Measurements from ENCODE around the gene MAST4.

The MAST4 gene

GRCh38 chr5:66856041-66856805 is 260.0 kb downstream of the MAST4 start:
- Histone ChIP-seq H3K4me1 (ENCODE audit: control insufficient read depth, insufficient read depth, low read length) (no peaks in the 10 kb centered on the region), H3K9me3 (ENCODE audit: control insufficient read depth in 2 of 2, low read length in 2 of 2) (no peaks in the 10 kb centered on the region), H3K4me3 (ENCODE audit: low read length in 2 of 2) (no peak overlapping the region), H3K36me3 (ENCODE audit: control insufficient read depth in 2 of 2, insufficient read depth in 2 of 2, low read length in 2 of 2) (no peaks in the 10 kb centered on the region), H3K27me3 (ENCODE audit: control insufficient read depth in 1 of 2, insufficient read depth in 2 of 2, low read length in 2 of 2) (peaks cover 0 to 2% of the 10 kb centered on the region in 2 donors), H3K9ac (ENCODE audit: low read length in 2 of 2) (no peak overlapping the region), H3K27ac (ENCODE audit: low read length) (no peak overlapping the region)

GRCh38 chr5:66859526-66859925 is 263.3 kb downstream of the MAST4 start:
- Histone ChIP-seq H3K4me3 (ENCODE audit: low read length in 2 of 2) (no peak overlapping the region), H3K9ac (ENCODE audit: low read length in 2 of 2) (no peak overlapping the region), H3K27me3 (ENCODE audit: control insufficient read depth in 1 of 2, insufficient read depth in 2 of 2, low read length in 2 of 2) (peaks cover 0 to 4% of the 10 kb centered on the region in 2 donors), H3K9me3 (ENCODE audit: control insufficient read depth in 2 of 2, low read length in 2 of 2) (no peaks in the 10 kb centered on the region), H3K4me1 (ENCODE audit: control insufficient read depth, insufficient read depth, low read length) (no peaks in the 10 kb centered on the region), H3K27ac (ENCODE audit: low read length) (no peak overlapping the region), H3K36me3 (ENCODE audit: control insufficient read depth in 2 of 2, insufficient read depth in 2 of 2, low read length in 2 of 2) (no peaks in the 10 kb centered on the region)

- Histone ChIP-seq H3K27me3 (ENCODE audit: control insufficient read depth in 1 of 2, insufficient read depth in 2 of 2, low read length in 2 of 2) (peaks cover 0 to 4% of the 10 kb centered on the region in 2 donors), H3K9me3 (ENCODE audit: control insufficient read depth in 2 of 2, low read length in 2 of 2) (no peaks in the 10 kb centered on the region), H3K9ac (ENCODE audit: low read length in 2 of 2) (no peak overlapping the region), H3K27ac (ENCODE audit: low read length) (no peak overlapping the region), H3K4me1 (ENCODE audit: control insufficient read depth, insufficient read depth, low read length) (no peaks in the 10 kb centered on the region), H3K36me3 (ENCODE audit: control insufficient read depth in 2 of 2, insufficient read depth in 2 of 2, low read length in 2 of 2) (no peaks in the 10 kb centered on the region), H3K4me3 (ENCODE audit: low read length in 2 of 2) (no peak overlapping the region)
Measured at GRCh38 chr5:66860199-66860975, 264.2 kb downstream of the MAST4 start.

- Histone ChIP-seq H3K36me3 (ENCODE audit: control insufficient read depth in 2 of 2, insufficient read depth in 2 of 2, low read length in 2 of 2) (no peaks in the 10 kb centered on the region), H3K9me3 (ENCODE audit: control insufficient read depth in 2 of 2, low read length in 2 of 2) (no peaks in the 10 kb centered on the region), H3K9ac (ENCODE audit: low read length in 2 of 2) (no peak overlapping the region), H3K27ac (ENCODE audit: low read length) (no peak overlapping the region), H3K4me3 (ENCODE audit: low read length in 2 of 2) (no peak overlapping the region), H3K4me1 (ENCODE audit: control insufficient read depth, insufficient read depth, low read length) (no peaks in the 10 kb centered on the region), H3K27me3 (ENCODE audit: control insufficient read depth in 1 of 2, insufficient read depth in 2 of 2, low read length in 2 of 2) (peaks cover 0 to 4% of the 10 kb centered on the region in 2 donors)
Measured at GRCh38 chr5:66861402-66861801, 265.2 kb downstream of the MAST4 start.

GRCh38 chr5:66862020-66862419 is 265.8 kb downstream of the MAST4 start:
- Histone ChIP-seq H3K4me3 (ENCODE audit: low read length in 2 of 2) (no peak overlapping the region), H3K27ac (ENCODE audit: low read length) (no peak overlapping the region), H3K9ac (ENCODE audit: low read length in 2 of 2) (no peak overlapping the region), H3K27me3 (ENCODE audit: control insufficient read depth in 1 of 2, insufficient read depth in 2 of 2, low read length in 2 of 2) (peaks cover 0 to 4% of the 10 kb centered on the region in 2 donors), H3K9me3 (ENCODE audit: control insufficient read depth in 2 of 2, low read length in 2 of 2) (no peaks in the 10 kb centered on the region), H3K4me1 (ENCODE audit: control insufficient read depth, insufficient read depth, low read length) (no peaks in the 10 kb centered on the region), H3K36me3 (ENCODE audit: control insufficient read depth in 2 of 2, insufficient read depth in 2 of 2, low read length in 2 of 2) (no peaks in the 10 kb centered on the region)

GRCh38 chr5:66863243-66864170 is 267.3 kb downstream of the MAST4 start:
- Histone ChIP-seq H3K4me3 (ENCODE audit: low read length in 2 of 2) (no peak overlapping the region), H3K27me3 (ENCODE audit: control insufficient read depth in 1 of 2, insufficient read depth in 2 of 2, low read length in 2 of 2) (peaks cover 0 to 4% of the 10 kb centered on the region in 2 donors), H3K9me3 (ENCODE audit: control insufficient read depth in 2 of 2, low read length in 2 of 2) (no peaks in the 10 kb centered on the region), H3K27ac (ENCODE audit: low read length) (no peak overlapping the region), H3K36me3 (ENCODE audit: control insufficient read depth in 2 of 2, insufficient read depth in 2 of 2, low read length in 2 of 2) (no peaks in the 10 kb centered on the region), H3K4me1 (ENCODE audit: control insufficient read depth, insufficient read depth, low read length) (no peaks in the 10 kb centered on the region), H3K9ac (ENCODE audit: low read length in 2 of 2) (no peak overlapping the region)

GRCh38 chr5:66864240-66864884 is 268.2 kb downstream of the MAST4 start:
- Histone ChIP-seq H3K27me3 (ENCODE audit: control insufficient read depth in 1 of 2, insufficient read depth in 2 of 2, low read length in 2 of 2) (peaks cover 0 to 4% of the 10 kb centered on the region in 2 donors), H3K9ac (ENCODE audit: low read length in 2 of 2) (no peak overlapping the region), H3K36me3 (ENCODE audit: control insufficient read depth in 2 of 2, insufficient read depth in 2 of 2, low read length in 2 of 2) (no peaks in the 10 kb centered on the region), H3K4me1 (ENCODE audit: control insufficient read depth, insufficient read depth, low read length) (no peaks in the 10 kb centered on the region), H3K27ac (ENCODE audit: low read length) (no peak overlapping the region), H3K4me3 (ENCODE audit: low read length in 2 of 2) (no peak overlapping the region), H3K9me3 (ENCODE audit: control insufficient read depth in 2 of 2, low read length in 2 of 2) (no peaks in the 10 kb centered on the region)

- no peak overlapping the region for H3K9ac ChIP-seq (ENCODE audit: low read length in 2 of 2)
- no peaks in the 10 kb centered on the region for H3K4me1 ChIP-seq (ENCODE audit: control insufficient read depth, insufficient read depth, low read length)
- no peaks in the 10 kb centered on the region for H3K36me3 ChIP-seq (ENCODE audit: control insufficient read depth in 2 of 2, insufficient read depth in 2 of 2, low read length in 2 of 2)
- no peaks in the 10 kb centered on the region for H3K9me3 ChIP-seq (ENCODE audit: control insufficient read depth in 2 of 2, low read length in 2 of 2)
- H3K4me3 ChIP-seq (ENCODE audit: low read length in 2 of 2), result no peak overlapping the region
- H3K27me3 ChIP-seq (ENCODE audit: control insufficient read depth in 1 of 2, insufficient read depth in 2 of 2, low read length in 2 of 2), result no peaks in the 10 kb centered on the region
- no peak overlapping the region for H3K27ac ChIP-seq (ENCODE audit: low read length)
Measured at GRCh38 chr5:66867618-66868322, 271.6 kb downstream of the MAST4 start.

- Histone ChIP-seq H3K27ac (ENCODE audit: low read length) (no peak overlapping the region), H3K36me3 (ENCODE audit: control insufficient read depth in 2 of 2, insufficient read depth in 2 of 2, low read length in 2 of 2) (no peaks in the 10 kb centered on the region), H3K9ac (ENCODE audit: low read length in 2 of 2) (no peak overlapping the region), H3K27me3 (ENCODE audit: control insufficient read depth in 1 of 2, insufficient read depth in 2 of 2, low read length in 2 of 2) (no peaks in the 10 kb centered on the region), H3K9me3 (ENCODE audit: control insufficient read depth in 2 of 2, low read length in 2 of 2) (no peaks in the 10 kb centered on the region), H3K4me1 (ENCODE audit: control insufficient read depth, insufficient read depth, low read length) (no peaks in the 10 kb centered on the region), H3K4me3 (ENCODE audit: low read length in 2 of 2) (no peak overlapping the region)
Measured at GRCh38 chr5:66869347-66869746, 273.2 kb downstream of the MAST4 start.

Data from stomach smooth muscle (tissue), 2 donors.